ENCODE data around the gene RIN3.

Gene RIN3

GRCh38 chr14:92487513-92488133 lies 26.0 kb upstream of the RIN3 start:
- DNase-seq: no peak

- no peak for DNase-seq
Observed at GRCh38 chr14:92489394-92490238, 24.0 kb upstream of the RIN3 start.

- no peak for DNase-seq
Observed at GRCh38 chr14:92490239-92490959, 23.2 kb upstream of the RIN3 start.

GRCh38 chr14:92491782-92492181 lies 21.8 kb upstream of the RIN3 start:
- peak; percentile 6 for DNase-seq

- DNase-seq: no peak
Observed at GRCh38 chr14:92492258-92492657, 21.3 kb upstream of the RIN3 start.

- DNase-seq: no peak
Observed at GRCh38 chr14:92493024-92493423, 20.6 kb upstream of the RIN3 start.

GRCh38 chr14:92493492-92493891 lies 20.1 kb upstream of the RIN3 start:
- no peak for DNase-seq

- no peak for DNase-seq
Observed at GRCh38 chr14:92494512-92494911, 19.1 kb upstream of the RIN3 start.

- DNase-seq: no peak
Observed at GRCh38 chr14:92495027-92495426, 18.6 kb upstream of the RIN3 start.

GRCh38 chr14:92496191-92496857 lies 17.3 kb upstream of the RIN3 start:
- DNase-seq: no peak

GRCh38 chr14:92497391-92497790 lies 16.2 kb upstream of the RIN3 start:
- DNase-seq: peak; percentile 3

GRCh38 chr14:92499234-92499633 lies 14.3 kb upstream of the RIN3 start:
- no peak for DNase-seq

GRCh38 chr14:92500491-92500941 lies 13.1 kb upstream of the RIN3 start:
- no peak for DNase-seq

GRCh38 chr14:92501891-92502351 lies 11.7 kb upstream of the RIN3 start:
- no peak for DNase-seq

GRCh38 chr14:92502541-92503286 lies 10.9 kb upstream of the RIN3 start:
- DNase-seq: no peak

GRCh38 chr14:92503756-92504491 lies 9.7 kb upstream of the RIN3 start:
- DNase-seq: no peak

GRCh38 chr14:92505826-92506225 lies 7.8 kb upstream of the RIN3 start:
- DNase-seq: no peak

GRCh38 chr14:92506231-92506630 lies 7.3 kb upstream of the RIN3 start:
- no peak for DNase-seq

- no peak for DNase-seq
Observed at GRCh38 chr14:92507174-92507768, 6.3 kb upstream of the RIN3 start.

- DNase-seq: peak; percentile 15
Observed at GRCh38 chr14:92510972-92511371, 2.6 kb upstream of the RIN3 start.

Data from NCI-H82 (cell line).